ENCODE data around the gene NRG2. TPM values are rescaled to one million over a fixed set of nuclear protein-coding genes. Genes with fewer than 3 reads are reported as not detected.

Gene NRG2
- total and polyA plus RNA-seq, 2 donors (not counting 3 experiments of a cell fraction or from before 2014, with no cell fraction given), result 0.26 to 0.42 TPM

DNA sequence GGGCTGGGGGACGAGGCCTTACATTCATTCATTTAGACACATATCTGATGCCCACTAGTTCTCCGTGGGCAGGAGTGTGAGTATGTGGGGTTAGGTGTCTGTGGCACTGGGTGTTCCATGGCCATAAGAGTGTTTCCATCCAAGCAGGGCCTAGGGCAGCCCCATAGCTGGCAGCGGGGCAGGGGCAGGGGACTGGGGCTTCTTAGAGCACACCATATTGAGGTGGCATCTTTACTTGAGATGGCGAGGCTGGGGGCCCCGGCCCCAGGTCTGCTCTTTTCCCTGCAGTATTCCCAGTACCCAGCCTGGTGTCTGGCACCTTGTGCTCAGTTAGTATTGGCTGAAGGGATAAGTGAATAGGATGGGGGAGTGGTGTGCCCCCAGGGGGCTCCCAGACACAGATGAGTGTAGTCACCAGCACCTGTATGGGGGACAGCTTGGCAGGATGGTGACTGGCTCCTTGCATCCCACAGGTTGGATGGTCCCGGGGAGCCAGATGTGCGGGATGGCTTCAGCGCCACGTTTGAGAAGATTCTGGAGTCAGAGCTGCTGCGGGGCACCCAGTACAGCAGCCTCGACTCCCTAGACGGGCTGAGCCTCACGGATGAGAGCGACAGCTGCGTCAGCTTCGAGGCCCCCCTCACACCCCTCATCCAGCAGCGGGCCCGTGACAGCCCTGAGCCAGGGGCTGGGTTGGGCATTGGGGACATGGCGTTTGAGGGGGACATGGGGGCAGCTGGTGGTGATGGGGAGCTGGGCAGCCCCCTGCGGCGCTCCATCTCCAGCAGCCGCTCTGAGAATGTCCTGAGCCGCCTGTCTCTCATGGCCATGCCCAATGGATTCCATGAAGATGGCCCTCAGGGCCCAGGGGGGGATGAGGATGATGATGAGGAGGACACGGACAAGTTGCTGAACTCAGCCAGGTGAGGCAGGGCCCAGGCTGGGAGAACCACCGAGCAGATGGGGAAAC is 230.0 kb downstream of the NRG2 start:
- no peak for TF ChIP-seq MYC (IDR thresholded peaks at IDR 0.05; ENCODE audit: low read depth, low read length)
- TF ChIP-seq POLR2AphosphoS5 (IDR thresholded peaks at IDR 0.05; ENCODE audit: insufficient read depth, low read depth, low read length), result no peak
- TF ChIP-seq, protein P1, sequence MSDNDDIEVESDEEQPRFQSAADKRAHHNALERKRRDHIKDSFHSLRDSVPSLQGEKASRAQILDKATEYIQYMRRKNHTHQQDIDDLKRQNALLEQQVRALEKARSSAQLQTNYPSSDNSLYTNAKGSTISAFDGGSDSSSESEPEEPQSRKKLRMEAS (IDR thresholded peaks at IDR 0.05; ENCODE audit: insufficient read depth, insufficient read length), result no peak
- H3K4me1 ChIP-seq (ENCODE audit: control insufficient read depth, extremely low read depth, insufficient read depth, low read length), result no peaks in the 10 kb centered on the region
- no peaks in the 10 kb centered on the region for H3K27me3 ChIP-seq (ENCODE audit: control insufficient read depth in 2 of 2, insufficient read depth in 2 of 2, low read length in 2 of 2)
- FAIRE-seq, result no peak
- H4K20me1 ChIP-seq (replicated peaks; ENCODE audit: control insufficient read depth, extremely low read depth, insufficient read depth, low read length), result no peaks in the 10 kb centered on the region
- H2AFZ ChIP-seq (ENCODE audit: low read depth, low read length), result no peak overlapping the region
- no peak for DNase-seq (ENCODE audit: low read depth, low spot score)
- CTCF ChIA-PET, result interaction anchor here (1.0 kb wide), 1 partner anchor 26 kb away, joined by 3 read pairs; no protein-coding TSS in a partner anchor
- no peak overlapping the region for H3K4me3 ChIP-seq (replicated peaks in 1 of 3; ENCODE audit: insufficient read depth in 1 of 3, low read depth in 1 of 3, low read length in 3 of 3)
- dilution Hi-C loops (cut with MboI; ENCODE audit: extremely low pct_ligation_motif_present, low sequenced_read_pairs) (no loop called here), intact Hi-C loops (cut with micrococcal nuclease) (no loop called here)
- H3K36me3 ChIP-seq (ENCODE audit: control insufficient read depth in 2 of 2, extremely low read depth in 1 of 2, insufficient read depth in 2 of 2, low read length in 2 of 2), result no peaks in the 10 kb centered on the region
- no peaks in the 10 kb centered on the region for H3K9me1 ChIP-seq (replicated peaks; ENCODE audit: control insufficient read depth, extremely low read depth, insufficient read depth, low read length)
- no peaks in the 10 kb centered on the region for H3K9me3 ChIP-seq (replicated peaks; ENCODE audit: control insufficient read depth, insufficient read depth, low read length)
- H3K79me2 ChIP-seq (ENCODE audit: control insufficient read depth, insufficient read depth, low read length), result no peaks in the 10 kb centered on the region
- no peak overlapping the region for H3K27ac ChIP-seq (ENCODE audit: insufficient read depth, low read depth, low read length)
- no TSS peak for BruUV-seq (replicated peaks)
- H3K4me2 ChIP-seq (ENCODE audit: insufficient read depth, low read length), result no peak overlapping the region
- POLR2A ChIA-PET, result no interaction called here
- no peak overlapping the region for H3K9ac ChIP-seq (replicated peaks; ENCODE audit: extremely low read depth, insufficient read depth, low read length)

DNA sequence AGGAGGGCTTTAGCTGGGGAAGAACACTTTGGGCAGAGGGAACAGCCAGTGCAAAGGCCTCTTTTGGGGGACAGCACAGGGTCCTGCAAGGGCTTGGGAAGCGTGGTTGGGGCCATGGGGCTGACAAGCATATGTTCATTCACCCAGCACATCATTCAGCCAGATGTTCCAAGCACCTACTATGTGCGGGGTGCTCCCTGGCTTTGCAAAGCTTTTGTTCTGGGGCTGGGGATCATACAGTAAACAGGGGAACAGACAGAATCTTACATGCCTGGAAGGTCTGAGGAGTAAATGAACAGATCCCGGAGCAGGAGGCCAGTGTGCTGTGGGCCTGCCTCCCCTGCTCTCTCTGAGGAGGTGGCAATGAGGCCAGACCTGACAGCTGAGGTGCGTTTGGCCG is 230.8 kb downstream of the NRG2 start:
- dilution Hi-C loops (cut with MboI; ENCODE audit: extremely low pct_ligation_motif_present, low sequenced_read_pairs) (no loop called here), intact Hi-C loops (cut with micrococcal nuclease) (no loop called here)
- no peaks in the 10 kb centered on the region for H3K79me2 ChIP-seq (ENCODE audit: control insufficient read depth, insufficient read depth, low read length)
- H3K4me2 ChIP-seq (ENCODE audit: insufficient read depth, low read length), result no peak overlapping the region
- DNase-seq (ENCODE audit: low read depth, low spot score), result no peak
- CTCF ChIA-PET, result no interaction called here
- no peaks in the 10 kb centered on the region for H3K36me3 ChIP-seq (ENCODE audit: control insufficient read depth in 2 of 2, extremely low read depth in 1 of 2, insufficient read depth in 2 of 2, low read length in 2 of 2)
- no peaks in the 10 kb centered on the region for H3K27me3 ChIP-seq (ENCODE audit: control insufficient read depth in 2 of 2, insufficient read depth in 2 of 2, low read length in 2 of 2)
- no peak overlapping the region for H3K9ac ChIP-seq (replicated peaks; ENCODE audit: extremely low read depth, insufficient read depth, low read length)
- FAIRE-seq, result no peak
- no peak overlapping the region for H2AFZ ChIP-seq (ENCODE audit: low read depth, low read length)
- H3K4me1 ChIP-seq (ENCODE audit: control insufficient read depth, extremely low read depth, insufficient read depth, low read length), result no peaks in the 10 kb centered on the region
- BruUV-seq (replicated peaks), result no TSS peak
- H3K27ac ChIP-seq (ENCODE audit: insufficient read depth, low read depth, low read length), result no peak overlapping the region
- TF ChIP-seq FOS (IDR thresholded peaks at IDR 0.05; ENCODE audit: borderline replicate concordance, insufficient read depth, low read length) (no peak), EZH2 (IDR thresholded peaks at IDR 0.05; ENCODE audit: borderline replicate concordance, low read depth, low read length, severe bottlenecking) (no peak), GATA2 (IDR thresholded peaks at IDR 0.05; ENCODE audit: insufficient read depth, insufficient read length, low read depth, low read length) (no peak), POLR2AphosphoS5 (IDR thresholded peaks at IDR 0.05; ENCODE audit: insufficient read depth, low read depth, low read length) (no peak), MYC (IDR thresholded peaks at IDR 0.05; ENCODE audit: low read depth, low read length) (no peak), POLR2A (IDR thresholded peaks at IDR 0.05; ENCODE audit: low read depth, low read length) (no peak), JUN (IDR thresholded peaks at IDR 0.05; ENCODE audit: borderline replicate concordance, insufficient read depth, insufficient read length, low read depth) (no peak)
- TF ChIP-seq, protein P2, sequence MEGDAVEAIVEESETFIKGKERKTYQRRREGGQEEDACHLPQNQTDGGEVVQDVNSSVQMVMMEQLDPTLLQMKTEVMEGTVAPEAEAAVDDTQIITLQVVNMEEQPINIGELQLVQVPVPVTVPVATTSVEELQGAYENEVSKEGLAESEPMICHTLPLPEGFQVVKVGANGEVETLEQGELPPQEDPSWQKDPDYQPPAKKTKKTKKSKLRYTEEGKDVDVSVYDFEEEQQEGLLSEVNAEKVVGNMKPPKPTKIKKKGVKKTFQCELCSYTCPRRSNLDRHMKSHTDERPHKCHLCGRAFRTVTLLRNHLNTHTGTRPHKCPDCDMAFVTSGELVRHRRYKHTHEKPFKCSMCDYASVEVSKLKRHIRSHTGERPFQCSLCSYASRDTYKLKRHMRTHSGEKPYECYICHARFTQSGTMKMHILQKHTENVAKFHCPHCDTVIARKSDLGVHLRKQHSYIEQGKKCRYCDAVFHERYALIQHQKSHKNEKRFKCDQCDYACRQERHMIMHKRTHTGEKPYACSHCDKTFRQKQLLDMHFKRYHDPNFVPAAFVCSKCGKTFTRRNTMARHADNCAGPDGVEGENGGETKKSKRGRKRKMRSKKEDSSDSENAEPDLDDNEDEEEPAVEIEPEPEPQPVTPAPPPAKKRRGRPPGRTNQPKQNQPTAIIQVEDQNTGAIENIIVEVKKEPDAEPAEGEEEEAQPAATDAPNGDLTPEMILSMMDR (IDR thresholded peaks at IDR 0.05; ENCODE audit: extremely low read depth in 1 of 2, insufficient read depth in 1 of 2, low read depth in 1 of 2, low read length in 2 of 2), result no peak
- TF ChIP-seq, protein P1 (IDR thresholded peaks at IDR 0.05; ENCODE audit: insufficient read depth, insufficient read length), result no peak
- H3K9me1 ChIP-seq (replicated peaks; ENCODE audit: control insufficient read depth, extremely low read depth, insufficient read depth, low read length), result no peaks in the 10 kb centered on the region
- H4K20me1 ChIP-seq (replicated peaks; ENCODE audit: control insufficient read depth, extremely low read depth, insufficient read depth, low read length), result no peaks in the 10 kb centered on the region
- POLR2A ChIA-PET, result interaction anchor here (0.6 kb wide), 1 partner anchor 47 kb away, joined by 3 read pairs; no protein-coding TSS in a partner anchor
- H3K9me3 ChIP-seq (replicated peaks; ENCODE audit: control insufficient read depth, insufficient read depth, low read length), result no peaks in the 10 kb centered on the region
- H3K4me3 ChIP-seq (replicated peaks in 1 of 3; ENCODE audit: insufficient read depth in 1 of 3, low read depth in 1 of 3, low read length in 3 of 3), result no peak overlapping the region

Data from endothelial cell of umbilical vein (primary cell).